MCF 10A (cell line): ENCODE measurements around the gene C1orf115. TPM values are rescaled to one million over a fixed set of nuclear protein-coding genes. Genes with fewer than 3 reads are reported as not detected.
A peak's percentile ranks its signal among the peaks of the same experiment; 100 is the strongest.

Source experiments
- BruUV-seq: library from RNA; stranded (reverse); fragments of 400-500 nt; replicated peaks from 2 replicates; lab custom pipeline; 2021; lab: Mats Ljungman, UMichigan
- CTCF ChIA-PET: fragments of 300-600 bp; sonication (Branson Sonifier 250); formaldehyde crosslinking; extraction: SDS; loops from one replicate; lab custom pipeline; 2021; ENCODE audit warnings: antibody characterized with exemption, inconsistent platforms; lab: Yijun Ruan, JAX
- POLR2A ChIA-PET: fragments of 300-600, 350-650 bp; sonication (Branson Sonifier 250); formaldehyde crosslinking; extraction: SDS; loops from one replicate; lab custom pipeline; 2020; ENCODE audit warnings: antibody characterized with exemption, inconsistent platforms; lab: Yijun Ruan, JAX
- DNase-seq: peaks from one replicate; pipeline ENCODE4 v3.0.0-alpha.2; 2018; ENCODE audit not compliant: unreplicated experiment
- H3K27ac Mint-ChIP-seq: one replicate; pipeline ENCODE4 v1.8.0; 2022; ENCODE audit warnings: mild to moderate bottlenecking, low read depth, mixed read lengths; ENCODE audit not compliant: unreplicated experiment
- H3K27me3 Mint-ChIP-seq: one replicate; pipeline ENCODE4 v1.8.0; 2022; ENCODE audit warnings: mixed read lengths; ENCODE audit not compliant: insufficient read depth, unreplicated experiment
- H3K36me3 Mint-ChIP-seq: one replicate; pipeline ENCODE4 v1.8.0; 2022; ENCODE audit warnings: mild to moderate bottlenecking, moderate library complexity, mixed read lengths; ENCODE audit not compliant: insufficient read depth, unreplicated experiment
- H3K4me1 Mint-ChIP-seq: one replicate; pipeline ENCODE4 v1.8.0; 2022; ENCODE audit warnings: mixed read lengths; ENCODE audit not compliant: insufficient read depth, unreplicated experiment
- H3K4me3 Mint-ChIP-seq: one replicate; pipeline ENCODE4 v1.8.0; 2022; ENCODE audit warnings: mild to moderate bottlenecking, moderate library complexity, mixed read lengths; ENCODE audit not compliant: unreplicated experiment
- H3K9me3 Mint-ChIP-seq: one replicate; pipeline ENCODE4 v1.8.0; 2022; ENCODE audit warnings: mixed read lengths; ENCODE audit not compliant: unreplicated experiment
- CTCF ChIP-seq: fragments of 200-600 bp; IDR thresholded peaks from one replicate; pipeline ENCODE4 v1.8.0; 2022; ENCODE audit warnings: antibody characterized with exemption, mild to moderate bottlenecking; ENCODE audit not compliant: unreplicated experiment
- intact Hi-C: fragments of 100-400 bp; cut with micrococcal nuclease; formaldehyde crosslinking; loops from 2 replicates; pipeline ENCODE4 v1.14.1; 2022
- total RNA-seq: library from RNA; stranded (reverse); gene quantifications from 2 replicates; pipeline ENCODE4 v1.2.3, GENCODE V29; 2022

C1orf115 gene
- total RNA-seq, 1 experiment from 2014 or later, result 1.6 TPM

GRCh38 chr1:220685879-220686278, 4.3 kb upstream of the C1orf115 start:
- Mint-ChIP-seq H3K27ac (no peak overlapping the region), H3K4me1 (peaks cover 14% of the 10 kb centered on the region), H3K27me3 (no peaks in the 10 kb centered on the region), H3K9me3 (no peaks in the 10 kb centered on the region), H3K4me3 (no peak overlapping the region), H3K36me3 (no peaks in the 10 kb centered on the region)
- no TSS peak for BruUV-seq
- ChIA-PET CTCF (interaction anchor here (0.5 to 3.3 kb wide), 11 partner anchors 11 to 469 kb away, joined by 3 to 22 read pairs (median 4); no protein-coding TSS in a partner anchor), POLR2A (no interaction called here)
- intact Hi-C loops, result no loop called here
- DNase-seq, result no peak
- TF ChIP-seq CTCF, result no peak

GRCh38 chr1:220687809-220688208, 2.4 kb upstream of the C1orf115 start:
- Mint-ChIP-seq H3K4me3 (no peak overlapping the region), H3K36me3 (no peaks in the 10 kb centered on the region), H3K27me3 (no peaks in the 10 kb centered on the region), H3K4me1 (peaks cover 7% of the 10 kb centered on the region), H3K9me3 (no peaks in the 10 kb centered on the region), H3K27ac (no peak overlapping the region)
- no TSS peak for BruUV-seq
- intact Hi-C loops, result no loop called here
- DNase-seq, result no peak
- TF ChIP-seq CTCF, result no peak
- ChIA-PET POLR2A (no interaction called here), CTCF (interaction anchor here (0.6 to 1.3 kb wide), 2 partner anchors 83 to 390 kb away, joined by 4 read pairs; no protein-coding TSS in a partner anchor)

- Mint-ChIP-seq H3K36me3 (no peaks in the 10 kb centered on the region), H3K4me1 (peaks cover 7% of the 10 kb centered on the region), H3K4me3 (peak overlapping the region; percentile 83), H3K27ac (no peak overlapping the region), H3K9me3 (no peaks in the 10 kb centered on the region), H3K27me3 (no peaks in the 10 kb centered on the region)
- DNase-seq, result no peak
- BruUV-seq, result no TSS peak
- TF ChIP-seq CTCF, result no peak
- CTCF ChIA-PET, result interaction anchor here (0.6 to 3.7 kb wide), 19 partner anchors 8 to 471 kb away, joined by 3 to 11 read pairs (median 4); no protein-coding TSS in a partner anchor
- intact Hi-C loops, result loop anchor here (1.0 kb wide), 2 partner anchors 44 to 87 kb away; no protein-coding TSS in a partner anchor
- POLR2A ChIA-PET, result interaction anchor here (0.6 kb wide), 1 partner anchor 12 kb away, joined by 3 read pairs; no protein-coding TSS in a partner anchor
Observed at GRCh38 chr1:220689666-220690065, 497 bp upstream of the C1orf115 start.

- ChIA-PET CTCF (interaction anchor here (0.6 to 5.1 kb wide), 18 partner anchors 8 to 473 kb away, joined by 3 to 35 read pairs (median 4); partner anchors contain the start of gene MTARC2), POLR2A (no interaction called here)
- no peak for DNase-seq
- Mint-ChIP-seq H3K27me3 (no peaks in the 10 kb centered on the region), H3K36me3 (no peaks in the 10 kb centered on the region), H3K4me3 (peak overlapping the region; percentile 83), H3K9me3 (no peaks in the 10 kb centered on the region), H3K4me1 (peaks cover 7% of the 10 kb centered on the region), H3K27ac (no peak overlapping the region)
- no TSS peak for BruUV-seq
- TF ChIP-seq CTCF, result no peak
- intact Hi-C loops, result no loop called here
Observed at GRCh38 chr1:220691053-220691684, 1.0 kb downstream of the C1orf115 start.
